ENCODE results near the gene NSUN4.

Gene NSUN4

DNA sequence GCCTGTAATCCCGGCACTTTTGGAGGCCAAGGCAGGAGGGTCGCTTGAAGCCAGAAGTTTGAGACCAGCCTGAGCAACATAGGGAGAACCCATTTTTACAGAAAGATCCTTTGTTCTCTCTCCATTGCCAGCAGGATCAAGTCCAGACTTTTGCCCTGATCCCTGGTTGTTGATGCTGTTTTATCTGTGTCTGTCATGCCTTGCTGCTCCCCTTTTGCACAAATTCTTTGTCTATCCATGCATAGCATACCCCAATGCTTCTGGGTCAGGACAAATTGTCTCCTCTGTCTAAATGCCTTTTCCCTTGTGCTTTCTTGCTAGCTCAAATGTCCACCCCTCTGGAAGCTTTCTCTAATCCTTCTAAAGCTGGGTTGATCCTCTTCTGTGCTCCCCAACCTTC is 28.2 kb downstream of the NSUN4 start:
- no peak for DNase-seq

DNA sequence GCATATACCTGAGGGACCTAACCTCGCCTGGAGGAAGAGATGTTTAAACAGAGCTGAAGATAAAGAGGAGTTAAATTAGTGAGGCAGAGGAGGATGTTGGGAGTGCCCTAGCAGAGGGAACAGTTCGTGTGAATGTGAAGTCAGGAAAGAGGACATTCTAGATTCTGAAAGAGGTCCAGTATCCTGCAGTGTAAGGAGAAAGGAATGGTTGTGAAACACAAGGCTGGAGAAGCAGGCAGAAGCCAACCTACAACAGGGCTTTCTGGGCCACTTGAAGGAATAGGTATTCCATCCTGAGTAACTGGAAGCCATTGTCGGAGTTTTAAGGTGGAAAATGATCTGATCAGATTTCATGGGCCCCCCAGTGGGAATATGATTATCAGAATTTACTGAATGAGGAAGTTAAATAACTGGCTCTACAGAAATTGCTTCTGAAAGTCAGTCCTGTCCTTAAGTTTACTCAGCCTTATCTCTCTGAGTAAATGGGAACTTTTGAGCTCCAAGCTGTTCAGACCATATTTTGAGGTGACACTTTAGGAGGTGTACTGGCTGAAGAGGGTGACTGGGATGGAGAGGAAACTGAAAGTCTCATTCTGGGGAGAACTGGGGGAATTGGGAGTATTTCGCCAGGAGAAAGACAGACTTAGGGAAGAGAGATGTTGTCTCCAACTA is 29.1 kb downstream of the NSUN4 start:
- no peak for DNase-seq

DNA sequence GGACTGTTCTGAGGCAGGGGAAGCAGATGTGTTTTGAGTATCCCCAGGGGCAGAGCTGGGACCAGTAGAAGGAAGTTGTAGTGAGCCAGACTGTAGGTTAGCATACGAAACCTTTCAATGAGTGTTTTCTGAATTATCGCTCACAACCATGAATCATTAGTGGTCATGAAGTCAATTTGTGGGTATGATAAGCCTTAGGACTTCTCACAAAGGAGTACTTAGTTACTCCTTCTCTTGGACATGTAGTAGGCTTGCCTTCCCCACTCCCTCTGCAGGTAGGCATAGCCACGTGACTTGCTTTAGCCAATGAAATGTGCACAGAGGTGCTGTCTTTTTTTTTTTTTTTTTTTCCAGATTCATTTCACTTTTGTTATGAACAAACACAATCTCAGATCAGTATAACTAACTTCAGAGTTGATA is 29.6 kb downstream of the NSUN4 start:
- DNase-seq = no peak

DNA sequence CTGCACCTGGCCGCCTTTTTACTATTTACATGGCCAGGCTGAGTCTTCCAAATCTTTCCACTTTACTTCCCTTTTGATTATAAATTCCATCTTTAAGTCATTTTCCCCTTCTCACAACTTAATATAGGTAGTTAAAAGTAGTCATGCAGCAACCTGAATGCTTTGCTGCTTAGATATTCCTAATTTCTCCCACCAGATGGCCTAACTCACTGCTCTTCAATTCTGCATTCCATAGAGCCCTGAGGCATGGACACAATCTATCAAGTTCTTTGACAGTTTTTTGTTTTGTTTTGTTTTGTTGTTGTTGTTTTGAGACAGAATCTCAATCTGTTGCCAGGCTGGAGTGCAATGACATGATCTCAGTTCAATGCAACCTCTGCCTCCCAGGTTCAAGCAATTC is 31.8 kb downstream of the NSUN4 start:
- no peak for DNase-seq

DNA sequence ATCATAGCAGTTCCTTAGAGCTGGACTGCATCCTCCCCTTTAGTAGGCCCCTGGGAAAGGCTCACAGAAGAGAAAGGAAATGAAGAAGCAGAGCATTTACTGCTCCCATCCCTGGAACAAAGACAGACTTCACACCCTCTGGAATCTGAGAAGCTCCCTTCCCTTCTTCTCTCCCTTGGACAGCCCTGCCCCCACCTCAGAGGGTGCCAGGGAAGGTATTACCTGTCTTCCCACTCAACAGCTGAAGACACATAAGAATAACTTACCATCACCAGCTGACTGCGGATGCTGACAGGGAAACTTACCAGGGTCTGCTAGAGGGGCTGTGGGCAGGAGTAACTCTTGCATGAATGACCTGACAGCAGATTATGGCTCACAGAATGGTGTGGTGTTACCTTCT is 39.4 kb downstream of the NSUN4 start:
- no peak for DNase-seq

DNA sequence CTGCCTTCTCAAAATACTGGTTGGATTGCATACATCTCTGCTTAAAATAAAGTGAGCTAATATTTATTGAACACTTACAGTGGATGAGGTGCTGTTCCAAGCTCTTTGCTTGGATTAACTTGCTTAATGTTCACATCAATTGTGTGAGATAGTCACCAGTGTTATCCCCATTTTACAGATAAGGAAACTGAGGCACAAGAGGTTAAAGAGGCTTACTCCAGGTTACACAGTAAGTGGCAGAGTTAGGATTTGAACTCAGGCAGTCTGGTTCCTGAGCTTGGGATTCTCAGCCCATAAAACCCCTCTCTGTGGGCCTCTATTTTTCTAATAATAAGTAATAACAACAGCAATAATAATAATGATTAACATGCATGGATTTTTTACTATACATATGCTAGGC is 39.9 kb downstream of the NSUN4 start:
- no peak for DNase-seq

DNA sequence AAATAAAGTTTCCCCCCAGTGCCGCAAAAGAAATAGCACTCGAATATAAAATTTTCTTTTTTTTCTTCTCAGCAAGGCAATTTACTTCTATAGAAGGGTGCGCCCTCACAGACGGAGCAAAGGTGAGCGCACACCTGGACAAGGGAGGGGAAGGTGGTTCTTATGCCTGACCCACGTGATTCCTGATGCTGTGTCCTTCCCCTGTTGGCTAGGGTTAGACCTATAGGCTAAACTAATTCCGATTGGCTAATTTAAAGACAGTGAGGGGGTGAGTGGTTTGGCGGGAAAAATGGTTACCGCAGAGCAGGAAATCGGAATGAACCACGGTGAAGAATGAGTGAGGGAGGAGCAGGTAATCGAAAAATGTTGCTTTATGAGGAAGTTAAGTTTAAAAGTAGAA is 52.9 kb downstream of the NSUN4 start:
- no peak for DNase-seq

DNA sequence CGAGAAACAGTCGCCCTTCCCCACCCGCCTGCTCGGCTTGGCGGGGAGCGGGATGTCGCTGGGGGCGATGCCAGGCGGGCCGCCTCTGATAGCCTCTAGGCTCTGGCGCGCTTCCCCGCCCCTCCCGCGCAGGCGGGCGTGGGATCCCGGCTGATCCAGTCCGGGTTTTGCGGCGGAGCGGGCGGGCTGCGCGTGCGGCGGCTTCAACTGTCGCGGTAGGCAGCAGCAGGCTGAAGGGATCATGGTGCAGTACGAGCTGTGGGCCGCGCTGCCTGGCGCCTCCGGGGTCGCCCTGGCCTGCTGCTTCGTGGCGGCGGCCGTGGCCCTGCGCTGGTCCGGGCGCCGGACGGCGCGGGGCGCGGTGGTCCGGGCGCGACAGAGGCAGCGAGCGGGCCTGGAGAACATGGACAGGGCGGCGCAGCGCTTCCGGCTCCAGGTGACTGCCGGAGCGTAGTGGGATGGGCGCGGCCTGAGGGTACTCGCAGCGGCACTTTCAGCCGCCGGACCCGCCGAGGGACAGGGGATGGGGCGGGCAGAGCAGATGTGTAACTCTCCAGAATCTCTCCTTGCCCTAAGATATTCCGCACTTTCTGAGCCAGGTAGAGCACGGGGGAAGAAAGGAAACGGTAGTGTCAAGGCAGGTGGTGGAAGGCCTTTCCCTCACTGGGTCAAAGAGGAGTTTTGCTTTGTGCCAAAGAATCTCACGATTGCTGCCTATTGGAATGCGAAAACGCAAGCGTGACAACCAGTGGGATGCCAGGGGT is 53.7 kb downstream of the NSUN4 start, which contains the start of gene FAAH:
TSS of gene FAAH (plus strand) at position 210 of the 764 bp plus-strand sequence. CDS start at position 242, 32 bp downstream.
- no peak for DNase-seq

DNA sequence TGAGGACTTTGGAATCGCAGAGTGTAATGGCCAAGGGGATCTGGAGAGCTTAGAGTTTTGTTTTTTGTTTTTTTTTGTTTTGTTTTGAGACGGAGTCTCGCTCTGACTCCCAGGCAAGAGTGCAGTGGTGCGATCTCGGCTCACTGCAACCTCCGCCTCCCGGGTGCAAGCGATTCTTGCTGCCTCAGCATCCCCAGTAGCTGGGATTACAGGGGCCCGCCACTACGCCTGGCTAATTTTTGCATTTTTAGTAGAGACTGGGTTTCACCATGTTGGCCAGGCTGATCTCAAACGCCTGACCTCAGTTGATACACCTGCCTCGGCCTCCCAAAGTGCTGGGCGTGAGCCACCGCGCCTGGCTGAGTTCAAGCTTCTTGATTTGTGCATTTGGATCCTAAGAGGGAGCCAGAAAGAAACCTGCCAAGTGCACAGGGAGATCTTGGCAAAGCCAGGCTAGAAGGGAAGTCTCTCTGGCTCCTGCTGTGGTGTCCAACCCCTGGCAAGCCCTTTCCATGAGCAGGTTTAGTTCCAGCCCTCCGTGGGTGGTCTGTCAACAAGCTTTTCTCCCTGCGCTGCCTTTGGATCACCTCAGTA is 54.4 kb downstream of the NSUN4 start:
- no peak for DNase-seq

DNA sequence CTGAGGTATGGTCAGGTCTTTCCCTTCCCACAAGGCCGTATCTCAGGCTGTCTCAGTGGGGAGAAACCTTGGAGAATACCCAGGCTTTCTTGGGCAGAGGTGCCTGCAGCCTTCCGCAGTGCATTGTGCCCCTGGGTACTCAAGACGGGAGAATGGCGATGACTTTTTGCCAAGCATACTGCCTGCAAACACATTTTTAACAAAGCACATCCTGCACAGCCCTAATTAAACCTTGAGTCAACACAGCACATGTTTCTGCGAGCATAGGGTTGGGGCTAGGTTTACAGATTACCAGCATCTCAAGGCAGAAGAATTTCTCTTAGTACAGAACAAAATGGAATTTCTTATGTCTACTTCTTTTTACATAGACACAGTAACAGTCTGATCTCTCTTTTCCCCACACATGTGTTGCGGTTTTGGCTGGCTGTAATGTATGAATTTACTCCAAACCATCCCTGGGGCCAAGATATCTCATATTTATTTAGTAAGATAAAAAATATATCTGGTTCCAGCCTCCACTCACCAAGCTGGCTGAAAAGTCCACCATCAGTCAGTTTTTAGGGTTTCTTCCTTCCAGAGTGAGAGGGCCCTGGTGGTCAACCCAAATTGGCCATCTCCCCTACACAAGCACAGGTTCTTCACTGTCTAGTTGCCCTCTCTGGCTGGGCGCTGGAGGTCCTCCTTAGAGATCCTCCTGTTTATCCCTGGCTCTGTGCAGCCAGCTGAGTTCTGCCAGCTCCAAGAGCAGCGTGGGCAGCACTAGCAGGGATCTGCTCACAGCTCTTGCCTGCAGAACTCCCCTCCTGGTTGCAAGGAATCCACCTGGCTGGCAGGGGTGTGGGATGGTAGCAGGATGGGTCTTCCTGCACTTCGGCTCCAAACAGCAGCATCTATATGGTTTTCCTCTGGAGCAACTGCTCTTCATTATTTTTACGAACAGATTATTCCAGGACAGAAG is 56.1 kb downstream of the NSUN4 start:
- DNase-seq = no peak

DNA sequence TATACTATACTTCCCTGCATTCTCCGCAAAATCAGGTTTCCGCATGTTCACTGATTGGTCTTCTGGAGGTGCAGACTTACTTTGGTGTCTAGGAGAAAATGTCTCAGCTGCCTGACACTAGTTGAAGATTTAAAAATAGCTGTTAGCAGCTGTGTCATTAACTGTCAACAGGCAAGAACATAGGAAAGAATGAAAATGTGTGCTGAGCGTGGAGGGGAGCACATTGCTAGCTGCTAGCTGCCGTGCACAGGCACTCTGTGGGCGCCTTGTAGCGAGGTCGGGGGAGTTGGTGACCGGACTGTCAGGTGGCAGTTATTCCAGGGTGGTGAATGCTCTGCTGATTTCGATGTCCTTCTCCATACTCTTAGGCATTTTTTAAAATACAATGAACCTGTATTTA is 58.7 kb downstream of the NSUN4 start:
- DNase-seq = no peak

DNA sequence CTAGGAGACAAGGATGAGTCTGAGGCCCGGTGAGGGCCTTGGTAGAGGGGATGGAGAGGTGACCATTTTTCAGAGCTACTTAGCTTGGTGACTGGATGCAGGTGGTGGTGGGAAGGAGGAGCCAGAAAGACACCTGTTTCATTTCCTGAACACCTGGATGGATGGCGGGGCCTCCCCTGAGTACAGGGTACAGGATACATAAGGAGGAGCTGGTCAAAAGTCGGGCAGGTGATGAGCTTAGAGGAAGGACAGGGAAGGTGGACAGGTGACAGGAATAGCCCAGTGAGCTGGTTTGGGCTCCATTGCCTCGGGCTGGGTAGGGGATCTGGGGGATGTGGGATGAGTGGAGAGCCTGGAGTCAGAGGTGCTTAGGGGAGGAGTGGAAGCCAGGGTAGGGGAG is 59.8 kb downstream of the NSUN4 start:
- DNase-seq = no peak

DNA sequence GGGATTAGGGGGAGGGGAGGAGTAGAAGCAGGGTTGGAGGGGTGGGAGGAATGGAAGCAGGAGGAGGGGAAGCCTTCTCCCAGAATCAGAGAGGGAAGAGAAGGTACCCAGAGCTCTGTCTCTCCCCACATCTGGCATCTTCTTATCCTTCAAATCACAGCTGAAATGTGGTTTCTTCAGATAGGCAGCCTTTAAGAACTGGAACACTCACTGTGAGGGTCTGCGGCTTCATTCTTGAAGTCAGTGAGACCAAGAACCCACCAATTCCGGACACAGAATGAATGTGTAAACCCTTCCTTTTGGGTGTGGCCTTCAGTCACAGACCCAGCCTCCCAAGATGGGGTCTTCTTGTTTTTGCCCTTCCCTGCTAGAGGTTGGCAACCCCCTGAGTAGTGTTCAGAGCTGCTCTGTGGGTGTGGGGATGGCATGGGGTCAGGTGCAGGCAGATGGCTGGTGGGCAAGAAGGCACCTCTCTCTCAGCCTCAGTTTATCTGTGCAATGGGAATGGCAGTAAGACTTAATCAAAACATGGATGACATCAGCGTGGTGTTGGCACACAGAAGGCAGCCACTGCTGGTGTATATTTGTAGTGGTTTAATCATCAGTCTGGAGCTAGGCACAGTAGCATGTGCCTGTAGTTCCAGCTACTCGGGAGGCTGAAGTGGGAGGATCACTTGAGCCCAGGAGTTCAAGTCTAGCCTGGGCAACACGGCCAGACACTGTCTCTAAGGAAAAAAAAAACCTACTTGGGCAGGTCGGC is 60.7 kb downstream of the NSUN4 start:
- DNase-seq = no peak

DNA sequence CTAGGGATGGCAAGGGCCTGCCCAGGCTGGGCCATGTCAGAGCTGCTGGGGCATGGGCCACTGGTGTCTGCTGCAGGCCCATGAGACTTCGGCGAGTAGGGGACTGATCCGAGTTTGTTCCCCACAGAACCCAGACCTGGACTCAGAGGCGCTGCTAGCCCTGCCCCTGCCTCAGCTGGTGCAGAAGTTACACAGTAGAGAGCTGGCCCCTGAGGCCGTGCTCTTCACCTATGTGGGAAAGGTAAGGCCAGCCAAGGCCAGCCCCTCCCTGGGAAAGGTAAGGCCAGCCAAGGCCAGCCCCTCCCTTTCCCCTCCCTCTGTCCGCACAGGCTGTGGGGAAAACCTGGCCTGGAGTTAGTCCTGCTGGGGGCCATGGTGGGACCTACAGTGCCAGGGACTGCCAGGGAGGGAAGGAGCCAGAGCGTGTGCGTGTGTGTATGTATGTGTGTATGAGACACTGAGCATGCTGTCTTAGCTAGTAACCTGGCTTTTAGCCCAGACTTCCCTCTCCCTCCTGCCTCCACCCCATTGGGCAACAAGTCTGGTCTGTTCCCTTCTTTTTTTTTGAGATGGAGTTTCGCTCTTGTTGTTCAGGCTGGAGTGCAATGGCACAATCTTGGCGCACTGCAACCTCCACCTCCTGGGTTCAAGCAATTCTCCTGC is 61.5 kb downstream of the NSUN4 start:
- no peak for DNase-seq

DNA sequence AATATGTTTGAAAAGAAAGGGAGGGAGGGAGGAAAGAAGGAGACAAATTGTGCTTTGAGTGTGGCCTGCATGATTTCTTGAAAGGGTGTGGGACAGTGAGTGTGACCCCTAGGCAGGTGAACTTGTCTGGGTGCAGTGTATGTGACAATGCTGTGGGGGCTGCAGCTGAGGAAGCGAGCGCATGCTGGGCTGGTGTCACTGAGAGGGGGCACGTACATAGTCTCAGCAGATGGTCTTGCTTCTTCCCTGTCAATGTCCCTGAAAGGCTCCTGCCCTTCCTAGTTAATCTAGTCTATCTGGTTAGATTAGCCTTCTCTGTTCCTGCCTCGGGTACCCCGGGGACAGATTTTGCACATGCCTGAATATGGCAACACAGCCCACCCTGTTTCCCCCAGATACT is 63.3 kb downstream of the NSUN4 start:
- no peak for DNase-seq

DNA sequence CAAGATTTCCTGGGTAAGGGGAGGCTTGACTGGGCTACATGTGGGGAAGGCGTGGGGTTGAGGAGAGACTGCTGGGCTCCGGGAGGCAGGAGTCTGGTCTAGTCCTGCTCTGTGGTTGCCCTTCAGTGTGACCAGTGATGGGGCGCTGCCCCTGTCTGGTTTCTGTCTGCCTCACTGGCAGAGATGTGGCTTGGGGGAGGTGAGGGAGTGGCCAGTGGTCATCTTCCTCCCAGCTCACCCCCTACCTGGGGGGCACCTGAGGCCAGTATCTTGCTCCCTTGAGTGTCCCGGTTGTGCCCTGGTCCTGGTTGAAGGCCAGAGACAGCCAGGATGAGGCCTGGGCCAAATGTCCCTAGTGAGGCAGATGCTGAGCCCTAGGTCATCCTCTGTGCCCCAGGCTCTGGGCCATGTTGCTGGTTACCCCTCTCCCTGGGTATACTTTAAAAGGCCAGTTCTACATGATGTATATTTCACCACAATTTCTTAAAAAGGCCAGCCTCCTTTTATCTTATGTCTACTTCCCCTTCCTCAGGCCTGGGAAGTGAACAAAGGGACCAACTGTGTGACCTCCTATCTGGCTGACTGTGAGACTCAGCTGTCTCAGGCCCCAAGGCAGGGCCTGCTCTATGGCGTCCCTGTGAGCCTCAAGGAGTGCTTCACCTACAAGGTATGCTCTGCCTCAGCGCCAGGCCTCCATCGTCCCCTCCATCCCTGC is 64.0 kb downstream of the NSUN4 start:
- DNase-seq = no peak

DNA sequence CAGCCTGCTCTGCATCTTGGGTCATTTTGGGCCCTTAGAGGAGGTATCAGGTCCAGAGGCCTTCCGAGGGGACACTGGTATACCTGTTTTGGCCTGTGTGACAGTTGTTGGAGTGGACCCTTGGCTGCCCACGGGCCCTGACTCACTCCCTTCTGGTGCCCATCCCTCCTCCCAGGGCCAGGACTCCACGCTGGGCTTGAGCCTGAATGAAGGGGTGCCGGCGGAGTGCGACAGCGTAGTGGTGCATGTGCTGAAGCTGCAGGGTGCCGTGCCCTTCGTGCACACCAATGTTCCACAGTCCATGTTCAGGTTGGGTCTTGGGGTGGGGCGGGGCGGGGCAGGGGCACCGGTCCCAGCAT is 64.6 kb downstream of the NSUN4 start:
- no peak for DNase-seq

DNA sequence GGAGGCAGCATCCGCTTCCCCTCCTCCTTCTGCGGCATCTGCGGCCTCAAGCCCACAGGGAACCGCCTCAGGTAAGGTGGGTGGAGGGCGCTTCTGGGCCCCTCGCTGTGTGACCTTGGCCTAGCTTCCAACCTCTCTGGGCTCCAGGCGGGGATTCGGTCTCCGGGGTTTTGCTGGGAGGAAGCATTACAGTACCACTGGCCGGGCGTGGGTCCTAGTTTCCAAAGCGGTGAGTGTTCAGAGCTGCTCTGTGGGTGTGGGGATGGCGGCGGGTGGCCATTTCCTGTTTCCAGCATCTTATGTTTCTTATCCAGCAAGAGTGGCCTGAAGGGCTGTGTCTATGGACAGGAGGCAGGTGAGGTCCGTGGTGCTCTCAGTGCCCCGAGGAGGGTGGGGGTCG is 65.1 kb downstream of the NSUN4 start:
- DNase-seq = no peak

DNA sequence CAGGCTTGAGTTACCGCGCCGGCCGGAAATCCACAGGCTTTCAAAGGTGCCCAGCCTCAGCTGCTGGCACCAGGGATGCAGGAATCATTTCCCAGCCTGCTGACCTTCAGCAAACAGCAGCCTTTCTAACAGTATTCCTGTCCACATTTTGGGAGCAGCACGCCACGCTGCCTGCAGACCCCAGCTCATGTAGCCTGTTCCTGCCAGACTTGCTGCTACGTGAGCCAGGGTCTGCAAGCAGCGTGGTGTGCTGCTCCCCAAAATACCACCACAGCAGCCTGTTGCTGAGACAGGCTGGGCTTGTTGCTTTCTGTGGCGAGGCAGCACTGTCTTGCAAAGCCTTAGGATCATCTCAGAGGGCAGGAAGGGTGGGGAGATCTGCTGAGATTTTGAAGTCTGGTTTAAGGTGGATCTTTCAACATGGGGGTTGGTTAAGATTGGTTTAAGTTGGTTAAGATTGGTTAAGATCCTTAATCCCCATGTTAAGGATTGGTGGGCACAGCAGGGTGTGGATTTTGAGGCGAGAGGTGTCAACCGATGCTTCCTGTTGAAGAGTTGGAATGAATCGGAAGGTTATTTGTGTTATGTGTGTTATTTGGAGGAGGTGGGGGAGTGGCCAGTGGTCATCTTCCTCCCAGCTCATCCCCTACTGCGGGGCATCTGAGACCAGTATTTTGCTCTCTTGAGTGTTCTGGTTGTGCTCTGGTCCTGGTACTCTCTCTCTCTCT is 66.4 kb downstream of the NSUN4 start:
- no peak for DNase-seq

DNA sequence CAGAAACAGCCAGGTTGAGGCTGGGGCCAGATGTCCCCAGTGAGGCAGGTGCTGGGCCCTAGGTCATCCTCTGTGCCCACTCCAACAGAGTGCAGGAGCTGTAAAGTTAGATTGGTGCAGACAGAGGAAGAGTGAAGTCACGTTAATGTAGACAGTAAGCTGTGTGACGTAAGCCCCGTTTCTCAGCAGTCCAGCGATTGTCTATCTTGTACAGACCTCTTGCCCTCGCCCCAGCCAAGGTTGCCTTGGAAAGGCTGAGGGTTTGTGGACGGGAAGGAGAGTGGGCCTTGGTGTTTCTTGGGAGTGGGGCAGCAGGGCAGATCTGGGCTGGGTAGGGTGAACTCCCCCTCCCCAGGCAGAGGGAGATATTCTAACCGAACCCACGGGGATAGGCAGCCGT is 67.0 kb downstream of the NSUN4 start:
- no peak for DNase-seq
